Middle frontal gyrus (tissue), 1 donor: ENCODE data around the gene RDX.
"Not testable (repeated sequence)": the region's sequence is repeated elsewhere in the genome, so short reads cannot be mapped to it uniquely, and the experiment has no call there.

ENCODE experiments used
- DNase-seq: peaks from one replicate; pipeline ENCODE4 v3.0.0-alpha.2; 2015; ENCODE audit warnings: low spot score; ENCODE audit errors: extremely low spot score

RDX gene

GRCh38 chr11:110279881-110280280 lies 16.5 kb downstream of the RDX start:
- no peak for DNase-seq

DNA sequence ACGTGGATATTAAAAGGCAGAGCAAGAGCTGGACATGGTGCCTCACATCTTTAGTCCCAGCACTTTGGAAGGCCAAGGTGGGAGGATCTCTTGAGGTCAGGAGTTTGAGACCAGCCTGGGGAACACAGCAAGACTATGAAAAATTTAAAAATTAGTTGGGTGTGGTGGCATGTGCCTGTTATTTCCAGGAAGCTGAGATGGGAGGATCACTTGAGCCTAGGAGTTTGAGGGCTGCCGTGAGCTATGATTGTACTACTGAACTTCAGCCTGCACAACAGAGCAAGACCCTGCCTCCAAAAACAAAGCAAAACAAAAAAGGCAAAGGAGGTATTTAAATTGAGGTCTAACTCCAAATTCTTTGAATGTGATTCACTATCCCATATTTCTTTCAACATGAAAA lies 23.5 kb downstream of the RDX start:
- no peak for DNase-seq

DNA sequence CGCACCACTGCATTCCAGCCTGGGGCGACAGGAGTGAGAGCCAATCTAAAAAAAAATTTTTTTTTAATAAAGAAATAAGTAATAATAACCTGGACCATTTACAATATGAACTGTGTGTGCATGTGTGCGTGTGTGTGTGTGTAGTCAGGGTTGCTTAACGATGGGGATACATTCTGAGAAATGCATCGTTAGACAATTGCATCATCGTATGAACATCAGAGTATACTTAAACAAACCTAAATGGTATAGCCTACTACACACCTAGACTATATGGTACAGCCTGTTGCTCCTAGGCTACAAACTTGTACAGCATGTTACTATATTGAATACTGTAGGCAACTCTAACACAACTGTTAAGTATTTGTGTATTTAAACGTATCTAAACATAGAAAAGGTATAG lies 26.4 kb downstream of the RDX start:
- DNase-seq, result no peak

DNA sequence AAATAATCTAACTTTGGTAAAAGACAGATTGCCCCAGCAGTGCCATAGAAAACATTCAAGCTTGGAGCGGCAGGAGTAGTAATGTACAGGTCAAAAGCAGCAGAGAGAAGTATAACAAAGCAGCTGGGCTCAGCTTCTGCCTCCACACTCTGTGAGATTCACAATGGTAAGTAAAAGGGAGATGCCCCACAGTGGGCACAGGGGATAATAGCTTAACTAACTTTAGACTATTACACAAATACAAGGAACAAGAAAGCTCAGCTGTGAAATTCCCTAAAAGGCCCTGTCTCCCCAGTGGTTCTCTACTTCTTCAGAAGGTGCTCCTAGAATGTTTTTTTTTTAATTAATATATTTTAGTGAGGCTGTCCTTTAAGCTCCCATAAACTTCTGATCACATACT lies 28.0 kb downstream of the RDX start:
- DNase-seq, result no peak

GRCh38 chr11:110262072-110262403 lies 34.4 kb downstream of the RDX start:
- DNase-seq, result no peak

GRCh38 chr11:110261195-110262071 lies 35.0 kb downstream of the RDX start:
- no peak for DNase-seq

GRCh38 chr11:110253525-110253924 lies 42.9 kb downstream of the RDX start:
- no peak for DNase-seq

DNA sequence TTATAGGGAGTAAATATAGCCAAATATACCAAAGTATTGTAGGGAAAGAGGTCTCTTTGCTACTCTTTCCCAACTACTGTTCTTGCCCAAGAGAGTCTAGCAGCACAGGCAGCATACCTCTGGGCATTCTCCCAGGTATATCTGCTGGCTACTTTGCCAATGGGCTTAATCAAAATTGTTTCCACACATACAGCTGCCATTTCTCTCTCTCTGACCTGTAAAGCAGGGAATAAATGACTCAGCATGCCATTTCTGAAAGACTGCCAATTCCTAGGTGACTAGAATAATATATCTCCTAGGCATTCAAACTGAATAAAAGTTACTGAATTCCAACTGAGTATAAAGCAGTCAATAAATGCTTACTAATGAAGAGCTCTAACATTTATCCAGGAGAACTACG lies 44.6 kb downstream of the RDX start:
- DNase-seq, result no peak

DNA sequence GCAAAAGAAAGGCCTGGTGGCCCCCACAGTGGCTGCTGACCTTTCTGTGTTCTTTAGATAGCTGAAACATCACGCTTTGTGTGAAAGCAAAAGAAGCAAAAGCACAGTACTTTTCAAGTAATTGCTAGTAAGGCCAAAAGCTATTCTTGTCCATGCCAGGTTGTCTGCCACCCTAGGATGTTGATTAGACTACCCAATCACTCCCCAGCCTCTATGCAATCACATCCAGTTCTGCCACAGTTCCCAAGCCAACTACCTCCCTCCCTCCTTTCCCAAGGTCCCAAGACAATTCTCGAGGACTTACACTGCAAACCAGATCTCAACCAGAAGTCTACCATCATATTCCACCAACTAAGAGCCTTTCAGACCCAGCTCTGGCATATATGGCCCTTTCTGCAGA lies 46.2 kb downstream of the RDX start:
- DNase-seq, result no peak

GRCh38 chr11:110249766-110250165 lies 46.6 kb downstream of the RDX start:
- no peak for DNase-seq

- DNase-seq, result no peak
Measured at GRCh38 chr11:110249066-110249465, 47.3 kb downstream of the RDX start.

DNA sequence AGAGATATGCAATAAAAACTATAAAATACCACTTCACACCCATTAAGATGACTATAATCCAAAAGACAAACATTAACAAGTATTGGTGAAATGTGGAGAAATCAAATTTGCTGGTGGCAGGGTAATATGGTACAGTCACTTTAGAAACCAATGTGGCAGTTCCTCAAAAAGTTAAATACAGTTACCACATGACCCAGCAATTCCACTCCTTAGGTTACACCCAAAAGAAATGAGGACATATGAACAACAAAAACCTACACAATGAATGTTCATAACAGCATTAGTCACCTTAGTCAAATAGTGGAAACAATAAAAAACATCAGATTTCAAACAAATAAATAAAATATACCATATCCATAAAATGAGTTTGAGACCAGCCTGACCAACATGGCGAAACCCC lies 52.6 kb downstream of the RDX start:
- DNase-seq, result no peak

DNA sequence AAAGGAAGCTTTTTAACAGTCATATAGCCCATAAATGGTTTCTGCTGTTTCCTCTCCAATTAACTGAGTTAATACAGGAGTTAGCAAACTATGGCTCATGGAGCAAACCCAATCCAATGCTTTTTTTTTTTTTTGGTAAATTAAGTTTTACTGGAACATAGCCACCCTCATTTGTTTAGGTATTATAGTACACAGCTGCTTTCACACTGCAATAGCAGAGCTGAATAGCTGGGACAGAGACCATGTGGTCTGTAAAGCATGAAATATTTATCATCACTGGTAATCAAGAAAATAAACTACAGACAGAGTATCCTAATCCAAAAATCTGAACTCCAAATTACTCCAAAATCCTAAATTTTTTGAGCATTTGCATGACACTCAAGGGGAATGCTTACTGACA lies 53.7 kb downstream of the RDX start:
- DNase-seq, result no peak

GRCh38 chr11:110242188-110242587 lies 54.2 kb downstream of the RDX start:
- no peak for DNase-seq

DNA sequence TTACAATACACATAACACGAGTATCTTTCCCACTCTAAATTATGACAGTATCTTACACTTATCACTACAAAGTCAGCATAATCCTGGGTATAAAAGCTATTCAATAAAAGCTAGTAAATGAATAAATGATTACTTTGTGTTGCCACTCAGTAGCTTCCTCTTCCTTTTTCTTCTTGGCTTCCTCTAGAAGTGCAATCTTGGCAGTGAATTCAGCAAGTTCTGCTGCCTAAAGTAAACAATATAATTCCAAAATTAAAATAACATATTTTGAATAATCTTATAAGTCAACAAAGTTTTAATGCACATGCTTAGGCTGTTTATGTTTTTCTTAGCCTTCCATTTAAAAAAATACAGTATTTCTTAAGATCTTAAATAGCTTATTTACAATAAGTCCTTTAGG lies 60.4 kb downstream of the RDX start:
- DNase-seq, result no peak

GRCh38 chr11:110230377-110230776 lies 66.0 kb downstream of the RDX start:
- DNase-seq, result no peak

- no peak for DNase-seq
Measured at GRCh38 chr11:110219006-110219785, 77.2 kb downstream of the RDX start.

- DNase-seq, result no peak
Measured at GRCh38 chr11:110217936-110218335, 78.5 kb downstream of the RDX start.

- no peak for DNase-seq
Measured at GRCh38 chr11:110217223-110217877, 79.1 kb downstream of the RDX start.

DNA sequence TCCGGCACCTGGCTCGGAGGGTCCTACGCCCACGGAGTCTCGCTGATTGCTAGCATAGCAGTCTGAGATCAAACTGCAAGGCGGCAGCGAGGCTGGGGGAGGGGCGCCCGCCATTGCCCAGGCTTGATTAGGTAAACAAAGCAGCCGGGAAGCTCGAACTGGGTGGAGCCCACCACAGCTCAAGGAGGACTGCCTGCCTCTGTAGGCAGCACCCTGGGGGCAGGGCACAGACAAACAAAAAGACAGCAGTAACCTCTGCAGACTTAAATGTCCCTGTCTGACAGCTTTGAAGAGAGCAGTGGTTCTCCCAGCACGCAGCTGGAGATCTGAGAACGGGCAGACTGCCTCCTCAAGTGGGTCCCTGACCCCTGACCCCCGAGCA lies 87.1 kb downstream of the RDX start:
- not testable (repeated sequence) for DNase-seq

- not testable (repeated sequence) for DNase-seq
Measured at GRCh38 chr11:110208678-110209312, 87.6 kb downstream of the RDX start.

- DNase-seq, result no peak
Measured at GRCh38 chr11:110207123-110207522, 89.3 kb downstream of the RDX start.
